ENCODE measurements around the gene ADGRV1. TPM values are rescaled to one million over a fixed set of nuclear protein-coding genes. Genes with fewer than 3 reads are reported as not detected.

Gene ADGRV1
- polyA plus RNA-seq, 2 of the 4 experiments (the other 2 are of a cell fraction) = 0.70 to 3.7 TPM

GRCh38 chr5:90886381-90886780, 327.8 kb downstream of the ADGRV1 start:
- WGBS (ENCODE audit: missing lambda C conversion rate) = 52% methylated on average over 5 of the region's 5 CpGs
- no peak for DNase-seq (ENCODE audit: low read depth in 1 of 2, low spot score in 1 of 2)
- ChIA-PET POLR2A (no interaction called here), CTCF (interaction anchor here (0.7 to 1.2 kb wide), 4 partner anchors 12 to 498 kb away, joined by 3 read pairs; no protein-coding TSS in a partner anchor)
- TF ChIP-seq FOSL2 (IDR thresholded peaks at IDR 0.05) (no peak), FOSL2 (CRISPR knock-in tag; IDR thresholded peaks at IDR 0.05) (0 out of 2 replicates have a peak, but pooled peaks have one; percentile 19), ZNF302 (CRISPR knock-in tag; IDR thresholded peaks at IDR 0.05) (no peak), NR3C1 (IDR thresholded peaks at IDR 0.05) (no peak), POLR2AphosphoS2 (conservative IDR thresholded peaks at IDR 0.05; ENCODE audit: low read length) (no peak), EHF (CRISPR knock-in tag; IDR thresholded peaks at IDR 0.05) (no peak), SREBF2 (IDR thresholded peaks at IDR 0.05) (no peak), PBX3 (IDR thresholded peaks at IDR 0.05) (no peak), CHD4 (IDR thresholded peaks at IDR 0.05; ENCODE audit: borderline replicate concordance) (no peak)
- TF ChIP-seq, protein P1, sequence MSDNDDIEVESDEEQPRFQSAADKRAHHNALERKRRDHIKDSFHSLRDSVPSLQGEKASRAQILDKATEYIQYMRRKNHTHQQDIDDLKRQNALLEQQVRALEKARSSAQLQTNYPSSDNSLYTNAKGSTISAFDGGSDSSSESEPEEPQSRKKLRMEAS (IDR thresholded peaks at IDR 0.05) = no peak
- no peaks in the 10 kb centered on the region for H3K9me3 ChIP-seq
- H3K4me3 ChIP-seq = no peak overlapping the region
- FAIRE-seq = no peak
- H3K4me2 ChIP-seq = 0 out of 3 replicates have a peak overlapping the region, but pooled peaks have one; percentile 4
- peak overlapping the region in 1 of 2 experiments; percentile 60; a peak in 2 of 6 replicates for H3K27ac ChIP-seq
- no peak for ATAC-seq
- peaks cover 45% of the 10 kb centered on the region for H3K4me1 ChIP-seq

- POLR2A ChIA-PET = interaction anchor here (0.7 to 1.1 kb wide), 2 partner anchors 392 to 492 kb away, joined by 3 to 4 read pairs; no protein-coding TSS in a partner anchor
- 43% methylated on average over 1 of the region's 1 CpG for WGBS (ENCODE audit: missing lambda C conversion rate)
- no peaks in the 10 kb centered on the region for H3K9me3 ChIP-seq
- DNase-seq (ENCODE audit: low read depth in 1 of 2, low spot score in 1 of 2) (peak; percentile 26 to 67), FAIRE-seq (peak; percentile 49), ATAC-seq (peak; percentile 77 to 85)
- peaks cover 45% of the 10 kb centered on the region for H3K4me1 ChIP-seq
- CTCF ChIA-PET = no interaction called here
- peak overlapping the region; percentile 62 for H3K4me2 ChIP-seq
- H3K4me3 ChIP-seq = no peak overlapping the region
- TF ChIP-seq MAFK (IDR thresholded peaks at IDR 0.05; ENCODE audit: partially characterized antibody) = peak; percentile 90
- peak; percentile 68 for TF ChIP-seq GATA3 (IDR thresholded peaks at IDR 0.05; ENCODE audit: borderline replicate concordance)
- TF ChIP-seq JUN (IDR thresholded peaks at IDR 0.05) = peak in 1 of 2 experiments; percentile 37; a peak in 2 of 5 replicates
- TF ChIP-seq HOXB5 (CRISPR knock-in tag; IDR thresholded peaks at IDR 0.05) = peak; percentile 84
- TF ChIP-seq EP300 (IDR thresholded peaks at IDR 0.05) = peak in 1 of 2 experiments; percentile 21; a peak in 1 of 5 replicates
- TF ChIP-seq REST (IDR thresholded peaks at IDR 0.05) = no peak
- TF ChIP-seq CHD4 (IDR thresholded peaks at IDR 0.05; ENCODE audit: borderline replicate concordance) = no peak
- peak; percentile 56; the same call in 1 of the 2 replicates for TF ChIP-seq FOSL2 (IDR thresholded peaks at IDR 0.05)
- peak; percentile 79 for TF ChIP-seq FOSL2 (CRISPR knock-in tag; IDR thresholded peaks at IDR 0.05)
- peak; percentile 6; the same call in 1 of the 2 replicates for TF ChIP-seq EHF (CRISPR knock-in tag; IDR thresholded peaks at IDR 0.05)
- no peak for TF ChIP-seq RAD21 (conservative IDR thresholded peaks at IDR 0.05 in 1 of 2, IDR thresholded peaks at IDR 0.05 in 1 of 2)
- peak; percentile 15 to 56; a peak in 3 of 4 replicates for TF ChIP-seq CEBPB (IDR thresholded peaks at IDR 0.05)
- TF ChIP-seq JUNB (IDR thresholded peaks at IDR 0.05) = peak; percentile 70
- peak overlapping the region; percentile 54 to 80 for H3K27ac ChIP-seq
These were observed 330.1 kb downstream of the ADGRV1 start for GRCh38 chr5:90888511-90889324.
